Stimulated activated naive CD8-positive, alpha-beta T cell treated with anti-CD3 and anti-CD28 coated beads, Interleukin-15, Interleukin-2, amounts not matched to agents 100 ng/mL and 50 ng/mL, for 24 hours (primary cell): ENCODE results near the gene NPHP3.
"Not testable (repeated sequence)": the region's sequence is repeated elsewhere in the genome, so short reads cannot be mapped to it uniquely, and the experiment has no call there.

Experiments
- H3K27ac Mint-ChIP-seq: one replicate; pipeline ENCODE4 v1.8.0; 2021; ENCODE audit warnings: mild to moderate bottlenecking, mixed read lengths
- H3K27me3 Mint-ChIP-seq: one replicate; pipeline ENCODE4 v1.8.0; 2021; ENCODE audit warnings: mixed read lengths
- H3K36me3 Mint-ChIP-seq: one replicate; pipeline ENCODE4 v1.8.0; 2021; ENCODE audit warnings: low read depth, mixed read lengths
- H3K4me1 Mint-ChIP-seq: one replicate; pipeline ENCODE4 v1.8.0; 2021; ENCODE audit warnings: low read depth, mixed read lengths
- H3K4me3 Mint-ChIP-seq: one replicate; pipeline ENCODE4 v1.8.0; 2021; ENCODE audit warnings: mild to moderate bottlenecking, mixed read lengths
- H3K9me3 Mint-ChIP-seq: one replicate; pipeline ENCODE4 v1.8.0; 2021; ENCODE audit warnings: mixed read lengths

NPHP3 gene

DNA sequence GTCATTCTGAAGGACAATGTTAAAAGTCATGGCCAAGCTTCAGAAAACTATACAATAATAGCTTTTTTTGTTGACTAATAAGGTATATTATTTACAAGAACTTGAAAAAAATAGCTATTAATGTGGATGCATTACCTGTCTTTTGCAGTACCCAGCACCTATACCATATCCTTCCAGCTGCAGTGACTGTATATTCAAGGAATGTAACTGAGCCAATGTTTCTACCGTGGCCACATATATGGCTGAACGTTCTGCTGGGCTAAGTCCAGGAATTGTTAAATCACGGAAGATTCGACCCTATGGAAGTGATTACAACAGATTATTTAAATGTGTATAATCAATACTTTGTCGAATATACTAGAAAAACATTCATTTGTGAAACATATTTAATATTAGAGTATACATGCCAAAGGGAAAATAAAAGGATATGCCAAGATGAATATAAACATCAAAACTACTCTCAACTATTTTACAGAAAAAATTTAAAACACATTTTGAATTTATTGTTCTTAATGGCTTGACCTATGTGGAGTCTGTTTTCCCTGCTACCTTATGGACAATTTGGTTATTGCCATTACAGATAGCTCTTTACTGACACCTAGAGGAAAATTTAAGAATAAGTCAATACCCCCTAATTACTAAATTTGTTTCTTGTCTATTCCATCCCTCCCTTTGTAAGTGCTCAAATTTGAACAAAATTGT, 80.2 kb downstream of the NPHP3 start:
- Mint-ChIP-seq H3K4me3 (no peak overlapping the region), H3K27me3 (no peaks in the 10 kb centered on the region), H3K27ac (no peak overlapping the region), H3K36me3 (peaks cover 37% of the 10 kb centered on the region), H3K9me3 (no peaks in the 10 kb centered on the region), H3K4me1 (peaks cover 4% of the 10 kb centered on the region)

- H3K4me3 Mint-ChIP-seq, H3K9me3 Mint-ChIP-seq, H3K4me1 Mint-ChIP-seq, H3K27me3 Mint-ChIP-seq: not testable (repeated sequence)
- Mint-ChIP-seq H3K27ac (peak overlapping the region; percentile 61), H3K36me3 (peaks cover 42% of the 10 kb centered on the region)
Observed at GRCh38 chr3:132641427-132641826, 80.8 kb downstream of the NPHP3 start.

DNA sequence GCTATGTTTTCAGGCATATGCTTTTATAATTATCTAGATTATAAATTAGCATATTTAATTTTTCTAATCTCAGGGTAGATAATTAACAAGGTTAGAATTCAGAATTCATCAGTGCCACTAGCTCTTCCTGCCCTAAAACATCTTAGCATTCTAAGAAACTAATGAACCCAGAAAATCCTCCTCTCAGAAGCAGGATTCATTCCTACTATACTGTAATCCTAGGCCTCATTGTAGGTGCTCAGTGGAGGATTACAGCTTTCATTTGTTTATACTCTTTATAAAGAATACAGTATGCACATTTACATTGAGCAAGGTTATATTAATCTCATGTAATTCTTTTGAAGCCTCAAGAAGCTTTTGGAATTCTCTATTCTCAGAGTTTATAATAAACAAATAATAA, 83.5 kb downstream of the NPHP3 start:
- Mint-ChIP-seq H3K9me3 (no peaks in the 10 kb centered on the region), H3K4me3 (no peak overlapping the region)

DNA sequence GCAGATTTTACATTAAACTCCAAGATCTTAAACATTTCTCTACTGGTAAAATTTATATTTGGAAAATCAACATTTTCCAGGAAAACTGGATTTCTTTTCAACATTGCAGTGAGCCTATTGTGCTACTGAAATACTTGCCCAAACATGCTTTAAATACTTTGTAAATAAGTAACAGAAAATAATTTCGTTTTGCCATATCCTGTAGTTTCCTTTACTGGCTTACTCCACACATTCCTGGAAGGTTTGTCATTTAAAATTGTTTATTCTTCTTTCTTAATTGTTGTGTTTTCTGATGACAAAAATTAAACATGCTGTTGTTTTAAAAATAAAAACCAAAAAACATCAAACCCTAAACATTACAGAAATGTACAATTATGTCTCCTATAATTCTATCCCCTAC, 84.6 kb downstream of the NPHP3 start:
- Mint-ChIP-seq H3K9me3 (no peaks in the 10 kb centered on the region), H3K4me3 (no peak overlapping the region), H3K27me3 (no peaks in the 10 kb centered on the region), H3K36me3 (peaks cover 61% of the 10 kb centered on the region), H3K4me1 (no peaks in the 10 kb centered on the region), H3K27ac (no peak overlapping the region)

More for the DNA sequence above, 83.5 kb downstream of the NPHP3 start:
- Mint-ChIP-seq H3K36me3 (peaks cover 54% of the 10 kb centered on the region), H3K4me1 (no peaks in the 10 kb centered on the region), H3K27me3 (no peaks in the 10 kb centered on the region), H3K27ac (no peak overlapping the region)

DNA sequence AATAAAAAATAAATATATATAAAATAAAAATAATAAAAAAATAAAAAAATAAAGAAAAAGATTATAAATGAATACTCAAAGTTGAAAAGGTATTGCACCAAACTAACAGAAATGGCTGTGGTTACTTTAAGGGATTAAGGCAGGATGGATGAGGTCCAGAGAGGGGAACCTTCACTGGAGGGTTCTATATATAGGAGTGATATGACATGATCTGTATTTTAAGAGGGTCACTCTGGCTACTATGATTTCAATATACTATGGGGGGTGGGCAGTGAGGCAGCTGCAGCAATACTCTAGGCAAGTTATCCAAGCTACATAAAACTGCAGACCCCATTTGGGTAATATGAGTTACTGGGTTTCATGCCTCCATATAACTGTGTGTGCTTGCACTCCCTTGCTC, 87.2 kb downstream of the NPHP3 start:
- H3K27me3 Mint-ChIP-seq: no peaks in the 10 kb centered on the region
- no peaks in the 10 kb centered on the region for H3K9me3 Mint-ChIP-seq
- peaks cover 56% of the 10 kb centered on the region for H3K36me3 Mint-ChIP-seq
- H3K4me3 Mint-ChIP-seq: no peak overlapping the region
- H3K4me1 Mint-ChIP-seq: peaks cover 3% of the 10 kb centered on the region
- no peak overlapping the region for H3K27ac Mint-ChIP-seq
